GM18907 (cell line): Measurements from ENCODE around the gene C1orf87.
"Not testable (repeated sequence)": the region's sequence is repeated elsewhere in the genome, so short reads cannot be mapped to it uniquely, and the experiment has no call there.

Experiments used
- ATAC-seq: cut with Tn5 transposase; IDR thresholded peaks from one replicate; pipeline ENCODE4 v1.9.1; 2021; ENCODE audit warnings: mild to moderate bottlenecking, moderate library complexity; ENCODE audit not compliant: unreplicated experiment

Gene C1orf87

GRCh38 chr1:59997479-59998115 lies 76.0 kb downstream of the C1orf87 start:
- ATAC-seq = no peak

- ATAC-seq = no peak
Observed at GRCh38 chr1:59994302-59995198, 79.0 kb downstream of the C1orf87 start.

GRCh38 chr1:59992040-59992820 lies 81.3 kb downstream of the C1orf87 start:
- no peak for ATAC-seq

- no peak for ATAC-seq
Observed at GRCh38 chr1:59990470-59990869, 83.1 kb downstream of the C1orf87 start.

- ATAC-seq = no peak
Observed at GRCh38 chr1:59986516-59987310, 86.9 kb downstream of the C1orf87 start.

- no peak for ATAC-seq
Observed at GRCh38 chr1:59985911-59986515, 87.6 kb downstream of the C1orf87 start.

GRCh38 chr1:59979666-59980065 lies 93.9 kb downstream of the C1orf87 start:
- no peak for ATAC-seq

- ATAC-seq = no peak
Observed at GRCh38 chr1:59978511-59978910, 95.1 kb downstream of the C1orf87 start.

GRCh38 chr1:59978026-59978425 lies 95.5 kb downstream of the C1orf87 start:
- ATAC-seq = no peak

- ATAC-seq = no peak
Observed at GRCh38 chr1:59977075-59977410, 96.5 kb downstream of the C1orf87 start.

- ATAC-seq = no peak
Observed at GRCh38 chr1:59976194-59977074, 97.1 kb downstream of the C1orf87 start.

- no peak for ATAC-seq
Observed at GRCh38 chr1:59973719-59974118, 99.9 kb downstream of the C1orf87 start.

GRCh38 chr1:59972216-59972927 lies 101.2 kb downstream of the C1orf87 start:
- no peak for ATAC-seq

- ATAC-seq = peak; percentile 70
Observed at GRCh38 chr1:59971464-59971911, 102.1 kb downstream of the C1orf87 start.

- ATAC-seq = not testable (repeated sequence)
Observed at GRCh38 chr1:59969542-59970175, 103.9 kb downstream of the C1orf87 start.

GRCh38 chr1:59968746-59969145 lies 104.8 kb downstream of the C1orf87 start:
- not testable (repeated sequence) for ATAC-seq

- no peak for ATAC-seq
Observed at GRCh38 chr1:59967780-59968179, 105.8 kb downstream of the C1orf87 start.

GRCh38 chr1:59967141-59967697 lies 106.4 kb downstream of the C1orf87 start:
- no peak for ATAC-seq
